ENCODE data around the gene MYO10.

The MYO10 gene

GRCh38 chr5:16907270-16907669, 28.8 kb downstream of the MYO10 start:
- Histone ChIP-seq H3K36me3 (ENCODE audit: control insufficient read depth, insufficient read depth, low read length) (no peaks in the 10 kb centered on the region), H2AFZ (no peak overlapping the region), H3K4me3 (ENCODE audit: low read depth, low read length) (no peak overlapping the region), H3K27ac (no peak overlapping the region), H3K27me3 (ENCODE audit: control insufficient read depth, insufficient read depth, low read length) (no peaks in the 10 kb centered on the region), H3K9me3 (ENCODE audit: control insufficient read depth, low read length) (no peaks in the 10 kb centered on the region), H3K79me2 (no peaks in the 10 kb centered on the region), H3K4me1 (no peaks in the 10 kb centered on the region), H3K9ac (no peak overlapping the region), H3K4me2 (ENCODE audit: low read length) (no peak overlapping the region)
- TF ChIP-seq CTCF (IDR thresholded peaks at IDR 0.05) = no peak

- H3K4me2 ChIP-seq (ENCODE audit: low read length) = no peak overlapping the region
- no peak overlapping the region for H3K27ac ChIP-seq
- H2AFZ ChIP-seq = no peak overlapping the region
- no peak overlapping the region for H3K9ac ChIP-seq
- no peak for TF ChIP-seq CTCF (IDR thresholded peaks at IDR 0.05)
- no peaks in the 10 kb centered on the region for H3K36me3 ChIP-seq (ENCODE audit: control insufficient read depth, insufficient read depth, low read length)
- H3K27me3 ChIP-seq (ENCODE audit: control insufficient read depth, insufficient read depth, low read length) = no peaks in the 10 kb centered on the region
- no peaks in the 10 kb centered on the region for H3K9me3 ChIP-seq (ENCODE audit: control insufficient read depth, low read length)
- no peaks in the 10 kb centered on the region for H3K79me2 ChIP-seq
- no peak overlapping the region for H3K4me3 ChIP-seq (ENCODE audit: low read depth, low read length)
- no peaks in the 10 kb centered on the region for H3K4me1 ChIP-seq
These were observed 29.8 kb downstream of the MYO10 start for GRCh38 chr5:16906255-16906654.

GRCh38 chr5:16903480-16904300, 32.4 kb downstream of the MYO10 start:
- no peak overlapping the region for H3K9ac ChIP-seq
- H3K79me2 ChIP-seq = no peaks in the 10 kb centered on the region
- H3K4me1 ChIP-seq = no peaks in the 10 kb centered on the region
- no peaks in the 10 kb centered on the region for H3K36me3 ChIP-seq (ENCODE audit: control insufficient read depth, insufficient read depth, low read length)
- no peak overlapping the region for H3K4me3 ChIP-seq (ENCODE audit: low read depth, low read length)
- no peak overlapping the region for H2AFZ ChIP-seq
- no peak for TF ChIP-seq CTCF (IDR thresholded peaks at IDR 0.05)
- H3K27ac ChIP-seq = no peak overlapping the region
- H3K4me2 ChIP-seq (ENCODE audit: low read length) = no peak overlapping the region
- no peaks in the 10 kb centered on the region for H3K9me3 ChIP-seq (ENCODE audit: control insufficient read depth, low read length)
- H3K27me3 ChIP-seq (ENCODE audit: control insufficient read depth, insufficient read depth, low read length) = no peaks in the 10 kb centered on the region

GRCh38 chr5:16902846-16903245, 33.2 kb downstream of the MYO10 start:
- Histone ChIP-seq H3K27ac (no peak overlapping the region), H3K4me1 (no peaks in the 10 kb centered on the region), H3K9ac (no peak overlapping the region), H2AFZ (no peak overlapping the region), H3K9me3 (ENCODE audit: control insufficient read depth, low read length) (no peaks in the 10 kb centered on the region), H3K27me3 (ENCODE audit: control insufficient read depth, insufficient read depth, low read length) (no peaks in the 10 kb centered on the region), H3K4me2 (ENCODE audit: low read length) (no peak overlapping the region), H3K79me2 (no peaks in the 10 kb centered on the region), H3K4me3 (ENCODE audit: low read depth, low read length) (no peak overlapping the region), H3K36me3 (ENCODE audit: control insufficient read depth, insufficient read depth, low read length) (no peaks in the 10 kb centered on the region)
- TF ChIP-seq CTCF (IDR thresholded peaks at IDR 0.05) = no peak
